DOHH2 (cell line): ENCODE results near the gene DGKE.
A peak's percentile ranks its signal among the peaks of the same experiment; 100 is the strongest.

ENCODE experiments used
- H3F3A ChIP-seq: fragments of 200-600 bp; sonication (generic), shearing (Covaris generic); 2 replicates; pipeline ENCODE4 v1.6.0; 2016; ENCODE audit warnings: antibody characterized with exemption, mild to moderate bottlenecking; ENCODE audit not compliant: control insufficient read depth, insufficient read depth
- H3K27ac ChIP-seq: fragments of 200-600 bp; sonication (generic); 2 replicates; pipeline ENCODE4 v1.5.1; 2014; ENCODE audit warnings: low read depth, mild to moderate bottlenecking, low read length, moderate library complexity
- H3K27me3 ChIP-seq: fragments of 200-600 bp; sonication (generic); 2 replicates; pipeline ENCODE4 v1.6.1; 2014; ENCODE audit warnings: mild to moderate bottlenecking, low read length, mixed read lengths; ENCODE audit not compliant: control insufficient read depth
- H3K36me3 ChIP-seq: fragments of 200-600 bp; sonication (generic); 2 replicates; pipeline ENCODE4 v1.6.1; 2014; ENCODE audit warnings: mild to moderate bottlenecking, low read length, moderate library complexity, mixed read lengths; ENCODE audit not compliant: control insufficient read depth
- H3K4me1 ChIP-seq: fragments of 200-600 bp; sonication (generic); 2 replicates; pipeline ENCODE4 v1.6.1; 2014; ENCODE audit warnings: mild to moderate bottlenecking, low read length, mixed read lengths; ENCODE audit not compliant: control insufficient read depth
- H3K4me2 ChIP-seq: fragments of 200-600 bp; sonication (generic); 2 replicates; pipeline ENCODE4 v1.6.0; 2014; ENCODE audit warnings: mild to moderate bottlenecking, low read length, moderate library complexity
- H3K4me3 ChIP-seq: fragments of 200-600 bp; sonication (generic); 2 replicates; pipeline ENCODE4 v1.5.1; 2014; ENCODE audit warnings: mild to moderate bottlenecking, low read length, mixed read lengths
- H3K79me2 ChIP-seq: fragments of 200-600 bp; sonication (generic); 2 replicates; pipeline ENCODE4 v1.6.1; 2014; ENCODE audit warnings: mild to moderate bottlenecking, low read length, mixed read lengths; ENCODE audit not compliant: control insufficient read depth
- H3K9me2 ChIP-seq: fragments of 200-600 bp; sonication (generic); replicated peaks from 2 replicates; pipeline ENCODE4 v1.6.1; 2014; ENCODE audit warnings: mild to moderate bottlenecking, low read length, mixed read lengths; ENCODE audit not compliant: control insufficient read depth
- H3K9me3 ChIP-seq: fragments of 200-600 bp; sonication (generic); 2 replicates; pipeline ENCODE4 v1.6.1; 2014; ENCODE audit warnings: antibody characterized with exemption, low read length, mixed read lengths; ENCODE audit not compliant: control insufficient read depth, insufficient read depth
- H4K20me1 ChIP-seq: fragments of 200-600 bp; sonication (generic); 2 replicates; pipeline ENCODE4 v1.6.0; 2014; ENCODE audit warnings: low read depth, mild to moderate bottlenecking, antibody characterized with exemption, low read length, moderate library complexity; ENCODE audit not compliant: control insufficient read depth, insufficient read depth
- CTCF ChIP-seq: fragments of 200-600 bp; sonication (generic); IDR thresholded peaks from one replicate; pipeline ENCODE4 v1.5.1; 2014; ENCODE audit warnings: antibody characterized with exemption, mild to moderate bottlenecking, low read depth, low read length; ENCODE audit not compliant: poor library complexity, severe bottlenecking
- EZH2phosphoT487 ChIP-seq: fragments of 200-600 bp; sonication (generic); IDR thresholded peaks from 2 replicates; pipeline ENCODE4 v1.6.1; 2017; ENCODE audit warnings: borderline replicate concordance, mild to moderate bottlenecking, antibody characterized with exemption, low read length, moderate library complexity, mixed read lengths

Gene DGKE

DNA sequence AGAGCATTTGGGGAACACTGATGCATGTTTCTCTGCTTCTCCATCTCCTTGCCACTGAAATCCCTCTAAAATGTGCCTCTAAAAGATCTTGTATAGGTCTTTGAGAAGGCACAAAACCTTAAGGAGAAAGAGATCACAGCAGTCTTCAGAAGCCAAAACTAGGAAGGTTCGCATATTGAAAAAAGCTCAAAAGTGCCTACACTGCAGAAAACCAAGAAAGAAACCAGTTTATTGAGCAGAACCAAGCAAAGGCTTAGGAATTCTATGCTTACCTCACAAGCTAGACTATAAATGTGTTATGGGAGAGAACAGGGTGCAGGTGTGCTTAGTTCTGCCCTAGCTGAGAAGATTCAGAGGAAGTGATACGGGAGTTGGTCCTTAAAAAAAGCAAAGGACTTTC is 16.6 kb downstream of the DGKE start:
- Histone ChIP-seq H3K4me1 (peaks cover 15% of the 10 kb centered on the region), H3K36me3 (peaks cover 55% of the 10 kb centered on the region), H3K79me2 (no peaks in the 10 kb centered on the region), H3K9me2 (no peaks in the 10 kb centered on the region), H3K4me2 (0 out of 2 replicates have a peak overlapping the region, but pooled peaks have one; percentile 13), H3K4me3 (no peak overlapping the region), H4K20me1 (no peaks in the 10 kb centered on the region), H3F3A (no peaks in the 10 kb centered on the region), H3K27ac (no peak overlapping the region), H3K27me3 (no peaks in the 10 kb centered on the region), H3K9me3 (no peaks in the 10 kb centered on the region)
- TF ChIP-seq EZH2phosphoT487 (no peak), CTCF (no peak)

GRCh38 chr17:56851008-56851407 is 17.1 kb downstream of the DGKE start:
- H3K36me3 ChIP-seq, result peaks cover 56% of the 10 kb centered on the region

DNA sequence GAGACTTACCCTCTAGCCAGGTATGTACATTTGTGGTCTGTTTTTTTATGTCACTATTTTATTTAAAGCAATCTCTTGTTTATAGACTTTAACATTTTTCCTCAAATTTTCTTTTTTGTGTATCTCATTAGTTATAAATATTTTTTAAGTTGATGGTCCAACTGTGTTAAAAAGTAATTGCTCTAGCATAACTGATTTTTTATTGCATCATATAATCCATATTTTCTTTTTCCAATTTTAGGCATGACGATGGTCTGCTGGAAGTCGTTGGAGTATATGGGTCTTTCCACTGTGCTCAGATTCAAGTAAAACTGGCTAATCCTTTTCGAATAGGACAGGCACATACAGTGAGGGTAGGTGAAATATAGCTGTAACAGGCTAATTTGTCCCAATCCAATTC is 27.9 kb downstream of the DGKE start:
- Histone ChIP-seq H3K4me1 (peaks cover 18% of the 10 kb centered on the region), H3K36me3 (peaks cover 54% of the 10 kb centered on the region), H3K4me2 (no peak overlapping the region), H3K9me2 (no peaks in the 10 kb centered on the region), H3K9me3 (no peaks in the 10 kb centered on the region), H3K27me3 (no peaks in the 10 kb centered on the region), H3K27ac (no peak overlapping the region), H3F3A (no peaks in the 10 kb centered on the region), H4K20me1 (no peaks in the 10 kb centered on the region), H3K79me2 (no peaks in the 10 kb centered on the region), H3K4me3 (no peak overlapping the region)
- TF ChIP-seq EZH2phosphoT487, result no peak
- no peak for TF ChIP-seq CTCF

More at GRCh38 chr17:56851008-56851407, 17.1 kb downstream of the DGKE start:
- H3K4me1 ChIP-seq, result peaks cover 15% of the 10 kb centered on the region
- no peak overlapping the region for H3K4me3 ChIP-seq
- H4K20me1 ChIP-seq, result no peaks in the 10 kb centered on the region
- no peaks in the 10 kb centered on the region for H3K9me2 ChIP-seq
- no peaks in the 10 kb centered on the region for H3F3A ChIP-seq
- H3K27ac ChIP-seq, result no peak overlapping the region
- H3K9me3 ChIP-seq, result no peaks in the 10 kb centered on the region
- H3K27me3 ChIP-seq, result no peaks in the 10 kb centered on the region
- 0 out of 2 replicates have a peak overlapping the region, but pooled peaks have one; percentile 13 for H3K4me2 ChIP-seq
- TF ChIP-seq EZH2phosphoT487, result no peak
- TF ChIP-seq CTCF, result no peak
- H3K79me2 ChIP-seq, result no peaks in the 10 kb centered on the region

GRCh38 chr17:56863974-56864373 is 30.0 kb downstream of the DGKE start:
- TF ChIP-seq CTCF (no peak), EZH2phosphoT487 (no peak)
- no peak overlapping the region for H3K27ac ChIP-seq

More at GRCh38 chr17:56863974-56864373, 30.0 kb downstream of the DGKE start:
- Histone ChIP-seq H3K79me2 (no peaks in the 10 kb centered on the region), H3K4me1 (peaks cover 18% of the 10 kb centered on the region), H3K4me2 (no peak overlapping the region), H3K36me3 (peaks cover 46% of the 10 kb centered on the region), H3K9me2 (no peaks in the 10 kb centered on the region), H3K4me3 (no peak overlapping the region), H3F3A (no peaks in the 10 kb centered on the region), H3K9me3 (no peaks in the 10 kb centered on the region), H4K20me1 (no peaks in the 10 kb centered on the region), H3K27me3 (no peaks in the 10 kb centered on the region)
